IPS-15b (cell line): Measurements from ENCODE around the gene MEX3C.

Experiments
- H3K27me3 ChIP-seq: one replicate; pipeline ENCODE4 v1.6.1; 2013; ENCODE audit warnings: low read length; ENCODE audit not compliant: control insufficient read depth, insufficient read depth
- H3K36me3 ChIP-seq: one replicate; pipeline ENCODE4 v1.6.1; 2013; ENCODE audit warnings: low read length; ENCODE audit not compliant: control insufficient read depth, insufficient read depth
- H3K4me1 ChIP-seq: one replicate; pipeline ENCODE4 v1.6.1; 2013; ENCODE audit warnings: mild to moderate bottlenecking, low read length; ENCODE audit not compliant: control insufficient read depth, insufficient read depth
- H3K4me3 ChIP-seq: one replicate; pipeline ENCODE4 v1.5.1; 2013; ENCODE audit warnings: low read depth, low read length
- H3K9ac ChIP-seq: one replicate; pipeline ENCODE4 v1.6.1; 2013; ENCODE audit warnings: low read depth, mild to moderate bottlenecking, low read length
- H3K9me3 ChIP-seq: one replicate; pipeline ENCODE4 v1.6.1; 2013; ENCODE audit warnings: mild to moderate bottlenecking, low read length; ENCODE audit not compliant: control insufficient read depth, insufficient read depth

The MEX3C gene

GRCh38 chr18:51125976-51126375 lies 71.5 kb downstream of the MEX3C start:
- H3K4me3 ChIP-seq, result no peak overlapping the region
- peaks cover 2% of the 10 kb centered on the region for H3K4me1 ChIP-seq
- no peaks in the 10 kb centered on the region for H3K9me3 ChIP-seq
- H3K27me3 ChIP-seq, result no peaks in the 10 kb centered on the region
- H3K9ac ChIP-seq, result no peak overlapping the region
- H3K36me3 ChIP-seq, result no peaks in the 10 kb centered on the region
